HG03045 (cell line): ENCODE measurements around the gene GPX4.

ENCODE experiments used
- ATAC-seq: cut with Tn5 transposase; IDR thresholded peaks from one replicate; pipeline ENCODE4 v1.9.1; 2021; ENCODE audit warnings: mild to moderate bottlenecking, moderate library complexity; ENCODE audit not compliant: unreplicated experiment

The GPX4 gene

GRCh38 chr19:1147934-1148549, 44.2 kb downstream of the GPX4 start:
- no peak for ATAC-seq

- ATAC-seq, result no peak
Measured at GRCh38 chr19:1149259-1150045, 45.7 kb downstream of the GPX4 start.

GRCh38 chr19:1150333-1151036, 46.7 kb downstream of the GPX4 start:
- ATAC-seq, result no peak

GRCh38 chr19:1151037-1151724, 47.4 kb downstream of the GPX4 start:
- no peak for ATAC-seq

GRCh38 chr19:1151917-1152587, 48.3 kb downstream of the GPX4 start:
- ATAC-seq, result no peak

GRCh38 chr19:1153891-1154730, 50.3 kb downstream of the GPX4 start:
- no peak for ATAC-seq

- no peak for ATAC-seq
Measured at GRCh38 chr19:1154731-1155351, 51.0 kb downstream of the GPX4 start.

- ATAC-seq, result no peak
Measured at GRCh38 chr19:1155352-1156304, 51.8 kb downstream of the GPX4 start.
